ENCODE data around the gene PIR. TPM values are rescaled to one million over a fixed set of nuclear protein-coding genes. Genes with fewer than 3 reads are reported as not detected.

Gene PIR
- polyA plus RNA-seq, 1 donor from 2014 or later = 0.81 TPM

GRCh38 chrX:15441464-15441863 is 51.7 kb downstream of the PIR start:
- H3K79me2 ChIP-seq (replicated peaks; ENCODE audit: insufficient read depth, low read length) = no peaks in the 10 kb centered on the region
- no peaks in the 10 kb centered on the region for H3K9me3 ChIP-seq (ENCODE audit: low read length)
- H4K20me1 ChIP-seq (ENCODE audit: insufficient read depth) = no peaks in the 10 kb centered on the region
- H3K4me2 ChIP-seq (ENCODE audit: low read length) = no peak overlapping the region
- no peaks in the 10 kb centered on the region for H3K27me3 ChIP-seq (ENCODE audit: insufficient read depth, low read depth, low read length)
- no peak overlapping the region for H3K4me3 ChIP-seq (ENCODE audit: low read length)
- H3K36me3 ChIP-seq (ENCODE audit: insufficient read depth, low read length) = no peaks in the 10 kb centered on the region
- H3K9ac ChIP-seq (ENCODE audit: low read length) = no peak overlapping the region
- H3K9me2 ChIP-seq (ENCODE audit: insufficient read depth, low read length) = no peaks in the 10 kb centered on the region
- no peaks in the 10 kb centered on the region for H3F3A ChIP-seq (ENCODE audit: insufficient read depth, low read length, poor library complexity, severe bottlenecking)
- H2AFZ ChIP-seq (ENCODE audit: low read depth, low read length) = no peak overlapping the region
- no peak overlapping the region for H3K27ac ChIP-seq (ENCODE audit: low read length)
- TF ChIP-seq POLR2AphosphoS5 (IDR thresholded peaks at IDR 0.05) (no peak), SMC3 (conservative IDR thresholded peaks at IDR 0.05; ENCODE audit: poor library complexity) (no peak), EZH2 (IDR thresholded peaks at IDR 0.05; ENCODE audit: borderline replicate concordance, insufficient read depth, low read length, poor library complexity, severe bottlenecking) (no peak), TAF1 (IDR thresholded peaks at IDR 0.05; ENCODE audit: low read depth) (no peak), MXI1 (conservative IDR thresholded peaks at IDR 0.05; ENCODE audit: poor library complexity, severe bottlenecking) (no peak), EP300 (conservative IDR thresholded peaks at IDR 0.05; ENCODE audit: poor library complexity, severe bottlenecking) (no peak), REST (IDR thresholded peaks at IDR 0.05; ENCODE audit: borderline replicate concordance) (no peak), RAD21 (conservative IDR thresholded peaks at IDR 0.05) (no peak)
- TF ChIP-seq, protein P1, sequence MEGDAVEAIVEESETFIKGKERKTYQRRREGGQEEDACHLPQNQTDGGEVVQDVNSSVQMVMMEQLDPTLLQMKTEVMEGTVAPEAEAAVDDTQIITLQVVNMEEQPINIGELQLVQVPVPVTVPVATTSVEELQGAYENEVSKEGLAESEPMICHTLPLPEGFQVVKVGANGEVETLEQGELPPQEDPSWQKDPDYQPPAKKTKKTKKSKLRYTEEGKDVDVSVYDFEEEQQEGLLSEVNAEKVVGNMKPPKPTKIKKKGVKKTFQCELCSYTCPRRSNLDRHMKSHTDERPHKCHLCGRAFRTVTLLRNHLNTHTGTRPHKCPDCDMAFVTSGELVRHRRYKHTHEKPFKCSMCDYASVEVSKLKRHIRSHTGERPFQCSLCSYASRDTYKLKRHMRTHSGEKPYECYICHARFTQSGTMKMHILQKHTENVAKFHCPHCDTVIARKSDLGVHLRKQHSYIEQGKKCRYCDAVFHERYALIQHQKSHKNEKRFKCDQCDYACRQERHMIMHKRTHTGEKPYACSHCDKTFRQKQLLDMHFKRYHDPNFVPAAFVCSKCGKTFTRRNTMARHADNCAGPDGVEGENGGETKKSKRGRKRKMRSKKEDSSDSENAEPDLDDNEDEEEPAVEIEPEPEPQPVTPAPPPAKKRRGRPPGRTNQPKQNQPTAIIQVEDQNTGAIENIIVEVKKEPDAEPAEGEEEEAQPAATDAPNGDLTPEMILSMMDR (IDR thresholded peaks at IDR 0.05; ENCODE audit: poor library complexity, severe bottlenecking) = no peak

GRCh38 chrX:15438332-15438731 is 54.8 kb downstream of the PIR start:
- Histone ChIP-seq H4K20me1 (ENCODE audit: insufficient read depth) (no peaks in the 10 kb centered on the region), H3F3A (ENCODE audit: insufficient read depth, low read length, poor library complexity, severe bottlenecking) (no peaks in the 10 kb centered on the region)

More at GRCh38 chrX:15438332-15438731, 54.8 kb downstream of the PIR start:
- H3K79me2 ChIP-seq (replicated peaks; ENCODE audit: insufficient read depth, low read length) = no peaks in the 10 kb centered on the region
- H3K9me3 ChIP-seq (ENCODE audit: low read length) = no peaks in the 10 kb centered on the region
- no peak overlapping the region for H3K4me2 ChIP-seq (ENCODE audit: low read length)
- H3K9me2 ChIP-seq (ENCODE audit: insufficient read depth, low read length) = no peaks in the 10 kb centered on the region
- no peaks in the 10 kb centered on the region for H3K36me3 ChIP-seq (ENCODE audit: insufficient read depth, low read length)
- no peak overlapping the region for H3K27ac ChIP-seq (ENCODE audit: low read length)
- no peak for TF ChIP-seq RAD21 (conservative IDR thresholded peaks at IDR 0.05)
- no peak for TF ChIP-seq TAF1 (IDR thresholded peaks at IDR 0.05; ENCODE audit: low read depth)
- no peak for TF ChIP-seq MXI1 (conservative IDR thresholded peaks at IDR 0.05; ENCODE audit: poor library complexity, severe bottlenecking)
- TF ChIP-seq REST (IDR thresholded peaks at IDR 0.05; ENCODE audit: borderline replicate concordance) = no peak
- TF ChIP-seq POLR2AphosphoS5 (IDR thresholded peaks at IDR 0.05) = no peak
- no peak overlapping the region for H3K9ac ChIP-seq (ENCODE audit: low read length)
- no peak overlapping the region for H2AFZ ChIP-seq (ENCODE audit: low read depth, low read length)
- no peak overlapping the region for H3K4me3 ChIP-seq (ENCODE audit: low read length)
- H3K27me3 ChIP-seq (ENCODE audit: insufficient read depth, low read depth, low read length) = no peaks in the 10 kb centered on the region

Data from neural cell (in vitro differentiated cells).